GM21576 (cell line): Measurements from ENCODE around the gene DAZL.
A peak's percentile ranks its signal among the peaks of the same experiment; 100 is the strongest.
"Not testable (repeated sequence)": the region's sequence is repeated elsewhere in the genome, so short reads cannot be mapped to it uniquely, and the experiment has no call there.

Experiments used
- ATAC-seq: cut with Tn5 transposase; IDR thresholded peaks from one replicate; pipeline ENCODE4 v1.9.1; 2021; ENCODE audit warnings: mild to moderate bottlenecking, moderate library complexity; ENCODE audit not compliant: unreplicated experiment

Gene DAZL

GRCh38 chr3:16604887-16605602, at the start of gene DAZL:
DAZL (minus strand) TSS chr3:16605423; CDS start chr3:16605205, 218 bp downstream.
- ATAC-seq = no peak

- no peak for ATAC-seq
These were observed 49.8 kb upstream of the DAZL start for GRCh38 chr3:16654976-16655375.

- no peak for ATAC-seq
These were observed 48.5 kb upstream of the DAZL start for GRCh38 chr3:16653712-16654111.

GRCh38 chr3:16647668-16648067, 42.4 kb upstream of the DAZL start:
- ATAC-seq = no peak

GRCh38 chr3:16639806-16640205, 34.6 kb upstream of the DAZL start:
- ATAC-seq = no peak

GRCh38 chr3:16633948-16634347, 28.7 kb upstream of the DAZL start:
- peak; percentile 63 for ATAC-seq

GRCh38 chr3:16632395-16632794, 27.2 kb upstream of the DAZL start:
- ATAC-seq = no peak

- no peak for ATAC-seq
These were observed 13.5 kb upstream of the DAZL start for GRCh38 chr3:16618721-16619120.

GRCh38 chr3:16617155-16617554, 11.9 kb upstream of the DAZL start:
- not testable (repeated sequence) for ATAC-seq

- no peak for ATAC-seq
These were observed 10.9 kb upstream of the DAZL start for GRCh38 chr3:16616083-16616482.

- no peak for ATAC-seq
These were observed 9.1 kb upstream of the DAZL start for GRCh38 chr3:16614033-16615031.

- no peak for ATAC-seq
These were observed 4.8 kb upstream of the DAZL start for GRCh38 chr3:16609927-16610580.

GRCh38 chr3:16608816-16609215, 3.6 kb upstream of the DAZL start:
- ATAC-seq = no peak

GRCh38 chr3:16607718-16608117, 2.5 kb upstream of the DAZL start:
- no peak for ATAC-seq

- ATAC-seq = no peak
These were observed 1.2 kb upstream of the DAZL start for GRCh38 chr3:16606398-16606797.

GRCh38 chr3:16605966-16606365, 743 bp upstream of the DAZL start:
- no peak for ATAC-seq

GRCh38 chr3:16604433-16604832, 790 bp downstream of the DAZL start:
- no peak for ATAC-seq

GRCh38 chr3:16601537-16602005, 3.7 kb downstream of the DAZL start:
- ATAC-seq = no peak

GRCh38 chr3:16600780-16601536, 4.3 kb downstream of the DAZL start:
- ATAC-seq = peak; percentile 47

- no peak for ATAC-seq
These were observed 5.5 kb downstream of the DAZL start for GRCh38 chr3:16599694-16600093.
